Measurements from ENCODE around the gene CDSN. TPM values are rescaled to one million over a fixed set of nuclear protein-coding genes. Genes with fewer than 3 reads are reported as not detected.
A peak's percentile ranks its signal among the peaks of the same experiment; 100 is the strongest.
"Not testable (repeated sequence)": the region's sequence is repeated elsewhere in the genome, so short reads cannot be mapped to it uniquely, and the experiment has no call there.

The CDSN gene
- total and polyA plus RNA-seq, 2 donors (not counting 1 experiment from before 2014, with no cell fraction given), result not detected

DNA sequence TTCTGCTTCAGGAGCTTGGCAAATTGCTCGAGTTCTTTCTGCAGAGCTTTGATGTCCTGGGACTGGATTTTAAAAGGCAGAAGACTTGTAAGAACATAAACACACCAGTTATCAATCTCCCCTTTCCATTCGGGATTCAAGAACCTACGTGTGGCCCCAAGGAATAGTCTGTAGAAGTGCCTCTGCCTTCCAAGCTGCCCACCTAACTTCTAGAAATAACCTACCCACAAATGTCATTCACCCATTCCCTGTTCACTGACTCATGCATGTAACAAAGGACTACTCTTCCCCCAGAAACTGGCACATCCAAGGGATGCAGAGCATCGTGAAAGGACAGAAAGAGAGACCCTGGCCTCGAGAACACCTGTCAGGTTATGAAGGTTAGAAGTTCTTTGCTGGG, 45.7 kb upstream of the CDSN start:
- Histone ChIP-seq H3K27me3 (replicated peaks in 1 of 4; ENCODE audit: control extremely low read depth in 1 of 4, control insufficient read depth in 3 of 4, insufficient read depth in 4 of 4, low read length in 3 of 4) (no peaks in the 10 kb centered on the region), H4K20me1 (ENCODE audit: control insufficient read depth, insufficient read depth, low read length, poor library complexity, severe bottlenecking) (no peaks in the 10 kb centered on the region), H2AFZ (ENCODE audit: insufficient read depth, low read depth, low read length, poor library complexity, severe bottlenecking) (no peak overlapping the region), H3K79me2 (ENCODE audit: control insufficient read depth, insufficient read depth, low read length) (no peaks in the 10 kb centered on the region), H3K4me1 (ENCODE audit: control insufficient read depth in 2 of 2, insufficient read depth in 2 of 2, low read length in 2 of 2) (peaks cover 0 to 11% of the 10 kb centered on the region in 2 donors), H3K9me3 (ENCODE audit: control extremely low read depth in 1 of 3, control insufficient read depth in 2 of 3, insufficient read depth in 1 of 3, low read length in 2 of 3) (no peaks in the 10 kb centered on the region), H3K36me3 (replicated peaks in 1 of 2; ENCODE audit: control extremely low read depth in 1 of 2, control insufficient read depth in 1 of 2, extremely low read depth in 1 of 2, insufficient read depth in 2 of 2, low read length in 1 of 2) (no peaks in the 10 kb centered on the region), H3K27ac (ENCODE audit: low read length in 2 of 2) (no peak overlapping the region), H3K9ac (ENCODE audit: low read length) (no peak overlapping the region), H3K4me2 (replicated peaks; ENCODE audit: low read depth, low read length, poor library complexity, severe bottlenecking) (no peak overlapping the region), H3K4me3 (ENCODE audit: control extremely low read depth in 1 of 5, extremely low read depth in 1 of 5, insufficient read depth in 1 of 5, low read depth in 2 of 5, low read length in 4 of 5) (no peak overlapping the region)
- ChIA-PET CTCF (interaction anchor here (0.9 to 1.4 kb wide), 4 partner anchors 27 to 201 kb away, joined by 3 to 5 read pairs (median 4); no protein-coding TSS in a partner anchor), POLR2A (no interaction called here)
- Mint-ChIP-seq H3K27me3 (no peaks in the 10 kb centered on the region), H3K27ac (no peak overlapping the region), H3K4me3 (no peak overlapping the region), H3K9me3 (ENCODE audit: insufficient read depth) (no peaks in the 10 kb centered on the region), H3K4me1 (peaks cover 19% of the 10 kb centered on the region)
- no peak for TF ChIP-seq EZH2 (IDR thresholded peaks at IDR 0.05; ENCODE audit: borderline replicate concordance, insufficient read depth, low read depth, low read length, poor library complexity, severe bottlenecking)
- intact Hi-C loops (cut with micrococcal nuclease), result no loop called here
- ATAC-seq (ENCODE audit: low read depth), result no peak
- 92% methylated on average over 3 of the region's 5 CpGs for WGBS (ENCODE audit: insufficient coverage)
- DNase-seq, result no peak

DNA sequence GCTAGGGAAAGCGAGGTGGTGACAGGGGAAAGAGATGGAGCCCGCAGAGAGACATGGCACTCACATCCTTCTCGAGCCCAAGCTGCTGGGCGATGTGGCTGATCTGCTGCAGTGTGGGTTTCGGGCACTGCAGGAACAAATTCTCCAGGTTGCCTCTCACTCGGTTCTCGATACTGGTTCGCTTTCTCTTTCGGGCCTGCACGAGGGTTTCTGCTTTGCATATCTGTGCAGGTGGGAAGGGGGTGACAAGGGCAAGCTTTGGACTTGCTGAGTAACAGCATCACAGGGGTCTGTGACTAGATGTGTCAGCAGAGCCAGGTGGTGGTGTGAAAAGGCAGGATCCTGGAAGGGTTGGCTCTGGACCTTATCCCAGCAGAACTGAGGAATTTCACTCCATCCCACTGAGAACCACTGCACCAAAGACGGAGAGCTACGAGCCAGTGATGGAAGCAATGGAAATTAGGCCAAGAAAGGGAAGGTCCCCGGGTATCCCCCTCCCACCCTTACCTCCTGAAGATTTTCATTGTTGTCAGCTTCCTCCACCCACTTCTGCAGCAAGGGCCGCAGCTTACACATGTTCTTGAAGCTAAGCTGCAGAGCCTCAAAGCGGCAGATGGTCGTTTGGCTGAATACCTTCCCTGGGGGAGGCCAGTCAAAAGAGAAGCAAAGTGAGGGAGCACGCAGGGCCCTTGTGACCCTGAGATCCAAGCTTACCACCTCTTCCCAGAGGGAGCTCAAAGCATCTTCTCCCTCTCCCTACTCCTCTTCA, 45.0 kb upstream of the CDSN start:
- Histone ChIP-seq H3K4me1 (ENCODE audit: control insufficient read depth in 2 of 2, insufficient read depth in 2 of 2, low read length in 2 of 2) (peaks cover 0 to 11% of the 10 kb centered on the region in 2 donors), H3K4me2 (replicated peaks; ENCODE audit: low read depth, low read length, poor library complexity, severe bottlenecking) (peak overlapping the region; percentile 48)
- intact Hi-C loops (cut with micrococcal nuclease); H3K79me2 ChIP-seq (ENCODE audit: control insufficient read depth, insufficient read depth, low read length); H3K27ac ChIP-seq (ENCODE audit: low read length in 2 of 2); H3K36me3 ChIP-seq (replicated peaks in 1 of 2; ENCODE audit: control extremely low read depth in 1 of 2, control insufficient read depth in 1 of 2, extremely low read depth in 1 of 2, insufficient read depth in 2 of 2, low read length in 1 of 2); H3K9me3 ChIP-seq (ENCODE audit: control extremely low read depth in 1 of 3, control insufficient read depth in 2 of 3, insufficient read depth in 1 of 3, low read length in 2 of 3); H3K27me3 ChIP-seq (replicated peaks in 1 of 4; ENCODE audit: control extremely low read depth in 1 of 4, control insufficient read depth in 3 of 4, insufficient read depth in 4 of 4, low read length in 3 of 4); H3K9me3 Mint-ChIP-seq (ENCODE audit: insufficient read depth); H3K4me3 ChIP-seq (ENCODE audit: control extremely low read depth in 1 of 5, extremely low read depth in 1 of 5, insufficient read depth in 1 of 5, low read depth in 2 of 5, low read length in 4 of 5); H4K20me1 ChIP-seq (ENCODE audit: control insufficient read depth, insufficient read depth, low read length, poor library complexity, severe bottlenecking); H3K27me3 Mint-ChIP-seq; H2AFZ ChIP-seq (ENCODE audit: insufficient read depth, low read depth, low read length, poor library complexity, severe bottlenecking); H3K9ac ChIP-seq (ENCODE audit: low read length): not testable (repeated sequence)
- ChIA-PET CTCF (interaction anchor here (0.9 to 1.6 kb wide), 5 partner anchors 27 to 201 kb away, joined by 3 to 6 read pairs (median 4); no protein-coding TSS in a partner anchor), POLR2A (interaction anchor here (0.6 kb wide), 1 partner anchor 22 kb away, joined by 6 read pairs; no protein-coding TSS in a partner anchor)
- 65% methylated on average over 4 of the region's 17 CpGs for WGBS (ENCODE audit: insufficient coverage)
- DNase-seq (peak; percentile 54), ATAC-seq (ENCODE audit: low read depth) (peak; percentile 88)
- Mint-ChIP-seq H3K4me1 (peaks cover 19% of the 10 kb centered on the region), H3K4me3 (peak overlapping the region; percentile 46), H3K27ac (peak overlapping the region; percentile 78)

DNA sequence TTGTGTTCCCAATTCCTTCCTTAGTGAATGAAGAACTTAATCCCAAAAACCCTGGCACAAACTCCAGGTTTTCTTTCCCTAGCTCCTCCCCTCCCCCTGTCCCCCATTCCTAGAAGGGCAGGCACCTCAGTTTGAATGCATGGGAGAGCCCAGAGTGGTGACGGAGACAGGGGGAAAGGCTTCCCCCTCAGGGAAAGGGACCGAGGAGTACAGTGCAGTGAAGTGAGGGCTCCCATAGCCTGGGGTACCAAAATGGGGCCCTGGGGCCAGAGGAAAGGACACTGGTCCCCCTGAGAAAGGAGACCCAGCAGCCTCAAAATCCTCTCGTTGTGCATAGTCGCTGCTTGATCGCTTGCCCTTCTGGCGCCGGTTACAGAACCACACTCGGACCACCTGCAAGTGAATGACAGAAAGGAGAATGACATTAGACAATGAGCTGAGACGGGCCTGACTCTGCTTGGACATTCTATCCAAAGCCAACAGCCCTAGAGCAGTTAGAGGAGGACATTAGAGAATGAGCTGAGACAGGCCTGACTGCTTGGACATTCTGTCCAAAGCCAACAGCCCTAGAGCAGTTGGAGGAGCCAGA, 44.3 kb upstream of the CDSN start:
- H3K27me3 ChIP-seq (replicated peaks in 1 of 4; ENCODE audit: control extremely low read depth in 1 of 4, control insufficient read depth in 3 of 4, insufficient read depth in 4 of 4, low read length in 3 of 4); H3K36me3 ChIP-seq (replicated peaks in 1 of 2; ENCODE audit: control extremely low read depth in 1 of 2, control insufficient read depth in 1 of 2, extremely low read depth in 1 of 2, insufficient read depth in 2 of 2, low read length in 1 of 2); H3K9me3 Mint-ChIP-seq (ENCODE audit: insufficient read depth); H3K9ac ChIP-seq (ENCODE audit: low read length); H3K4me3 ChIP-seq (ENCODE audit: control extremely low read depth in 1 of 5, extremely low read depth in 1 of 5, insufficient read depth in 1 of 5, low read depth in 2 of 5, low read length in 4 of 5); H3K79me2 ChIP-seq (ENCODE audit: control insufficient read depth, insufficient read depth, low read length); DNase-seq; ATAC-seq (ENCODE audit: low read depth); H3K27ac ChIP-seq (ENCODE audit: low read length in 2 of 2); H4K20me1 ChIP-seq (ENCODE audit: control insufficient read depth, insufficient read depth, low read length, poor library complexity, severe bottlenecking); H3K9me3 ChIP-seq (ENCODE audit: control extremely low read depth in 1 of 3, control insufficient read depth in 2 of 3, insufficient read depth in 1 of 3, low read length in 2 of 3); H2AFZ ChIP-seq (ENCODE audit: insufficient read depth, low read depth, low read length, poor library complexity, severe bottlenecking); H3K27me3 Mint-ChIP-seq; intact Hi-C loops (cut with micrococcal nuclease): not testable (repeated sequence)
- H3K27ac Mint-ChIP-seq, result peak overlapping the region; percentile 78
- ChIA-PET POLR2A (interaction anchor here (0.6 kb wide), 1 partner anchor 22 kb away, joined by 6 read pairs; no protein-coding TSS in a partner anchor), CTCF (interaction anchor here (1.0 to 1.6 kb wide), 3 partner anchors 27 to 202 kb away, joined by 4 to 6 read pairs (median 5); no protein-coding TSS in a partner anchor)
- Histone ChIP-seq H3K4me2 (replicated peaks; ENCODE audit: low read depth, low read length, poor library complexity, severe bottlenecking) (peak overlapping the region; percentile 48), H3K4me1 (ENCODE audit: control insufficient read depth in 2 of 2, insufficient read depth in 2 of 2, low read length in 2 of 2) (peaks cover 0 to 12% of the 10 kb centered on the region in 2 donors)
- peak overlapping the region; percentile 46 for H3K4me3 Mint-ChIP-seq
- 93% methylated on average over 6 of the region's 9 CpGs for WGBS (ENCODE audit: insufficient coverage)
- H3K4me1 Mint-ChIP-seq, result peaks cover 24% of the 10 kb centered on the region
